ENCODE data around the gene MARCHF7. TPM values are rescaled to one million over a fixed set of nuclear protein-coding genes. Genes with fewer than 3 reads are reported as not detected.

MARCHF7 gene
- total RNA-seq, 1 donor from 2014 or later = 105 TPM

- Histone ChIP-seq H3K9ac (ENCODE audit: low read length) (no peak overlapping the region), H3K27me3 (ENCODE audit: insufficient read depth, low read length) (no peaks in the 10 kb centered on the region), H3K4me1 (ENCODE audit: insufficient read depth, low read length) (no peaks in the 10 kb centered on the region), H3K79me2 (ENCODE audit: insufficient read depth, low read length) (peaks cover 81% of the 10 kb centered on the region), H3K4me3 (ENCODE audit: insufficient read depth, low read depth, low read length) (no peak overlapping the region), H3K9me3 (ENCODE audit: insufficient read depth, low read depth, low read length) (no peaks in the 10 kb centered on the region), H3K27ac (ENCODE audit: low read depth, low read length) (no peak overlapping the region), H2AFZ (ENCODE audit: low read depth, low read length) (no peak overlapping the region), H3K36me3 (ENCODE audit: insufficient read depth, low read length) (peaks cover 64% of the 10 kb centered on the region), H4K20me1 (ENCODE audit: insufficient read depth, low read length) (peaks cover 70% of the 10 kb centered on the region), H3K4me2 (ENCODE audit: low read length) (no peak overlapping the region)
- no peaks in the 10 kb centered on the region for H3K27me3 Mint-ChIP-seq (ENCODE audit: low read depth, unreplicated experiment)
- DNase-seq (ENCODE audit: low read depth) (peak; percentile 49), FAIRE-seq (no peak)
- H3K36me3 Mint-ChIP-seq (ENCODE audit: low read depth, unreplicated experiment) = peaks cover 13% of the 10 kb centered on the region
- no peak for TF ChIP-seq CTCF (IDR thresholded peaks at IDR 0.05; ENCODE audit: insufficient read depth, low read depth, low read length)
- no peak for TF ChIP-seq EZH2 (IDR thresholded peaks at IDR 0.05; ENCODE audit: insufficient read depth, low read length)
- no peaks in the 10 kb centered on the region for H3K9me3 Mint-ChIP-seq (ENCODE audit: unreplicated experiment)
- no peaks in the 10 kb centered on the region for H3K4me1 Mint-ChIP-seq (ENCODE audit: low read depth, unreplicated experiment)
- no peak overlapping the region for H3K27ac Mint-ChIP-seq (ENCODE audit: unreplicated experiment)
- H3K4me3 Mint-ChIP-seq (ENCODE audit: unreplicated experiment) = no peak overlapping the region
These were observed 46.4 kb downstream of the MARCHF7 start for GRCh38 chr2:159758686-159759085.

- peak; percentile 20 for FAIRE-seq
- DNase-seq (ENCODE audit: low read depth) = peak; percentile 16
- no peaks in the 10 kb centered on the region for H3K9me3 ChIP-seq (ENCODE audit: insufficient read depth, low read depth, low read length)
- no peak overlapping the region for H3K27ac ChIP-seq (ENCODE audit: low read depth, low read length)
- Mint-ChIP-seq H3K27me3 (ENCODE audit: low read depth, unreplicated experiment) (no peaks in the 10 kb centered on the region), H3K4me1 (ENCODE audit: low read depth, unreplicated experiment) (no peaks in the 10 kb centered on the region), H3K9me3 (ENCODE audit: unreplicated experiment) (no peaks in the 10 kb centered on the region), H3K27ac (ENCODE audit: unreplicated experiment) (no peak overlapping the region), H3K36me3 (ENCODE audit: low read depth, unreplicated experiment) (peaks cover 13% of the 10 kb centered on the region), H3K4me3 (ENCODE audit: unreplicated experiment) (no peak overlapping the region)
- H3K79me2 ChIP-seq (ENCODE audit: insufficient read depth, low read length) = peaks cover 76% of the 10 kb centered on the region
- no peak overlapping the region for H3K4me2 ChIP-seq (ENCODE audit: low read length)
- H3K9ac ChIP-seq (ENCODE audit: low read length) = no peak overlapping the region
- no peaks in the 10 kb centered on the region for H3K27me3 ChIP-seq (ENCODE audit: insufficient read depth, low read length)
- H3K36me3 ChIP-seq (ENCODE audit: insufficient read depth, low read length) = peaks cover 63% of the 10 kb centered on the region
- no peak overlapping the region for H2AFZ ChIP-seq (ENCODE audit: low read depth, low read length)
- no peak overlapping the region for H3K4me3 ChIP-seq (ENCODE audit: insufficient read depth, low read depth, low read length)
- no peaks in the 10 kb centered on the region for H3K4me1 ChIP-seq (ENCODE audit: insufficient read depth, low read length)
- no peak for TF ChIP-seq EZH2 (IDR thresholded peaks at IDR 0.05; ENCODE audit: insufficient read depth, low read length)
- TF ChIP-seq CTCF (IDR thresholded peaks at IDR 0.05; ENCODE audit: insufficient read depth, low read depth, low read length) = no peak
- H4K20me1 ChIP-seq (ENCODE audit: insufficient read depth, low read length) = peaks cover 65% of the 10 kb centered on the region
These were observed 47.3 kb downstream of the MARCHF7 start for GRCh38 chr2:159759577-159759976.

- Histone ChIP-seq H3K36me3 (ENCODE audit: insufficient read depth, low read length) (peaks cover 63% of the 10 kb centered on the region), H3K9ac (ENCODE audit: low read length) (no peak overlapping the region), H3K27me3 (ENCODE audit: insufficient read depth, low read length) (no peaks in the 10 kb centered on the region), H3K79me2 (ENCODE audit: insufficient read depth, low read length) (peaks cover 74% of the 10 kb centered on the region), H3K27ac (ENCODE audit: low read depth, low read length) (no peak overlapping the region), H4K20me1 (ENCODE audit: insufficient read depth, low read length) (peaks cover 64% of the 10 kb centered on the region), H3K4me1 (ENCODE audit: insufficient read depth, low read length) (no peaks in the 10 kb centered on the region), H3K4me2 (ENCODE audit: low read length) (no peak overlapping the region), H3K4me3 (ENCODE audit: insufficient read depth, low read depth, low read length) (no peak overlapping the region), H2AFZ (ENCODE audit: low read depth, low read length) (no peak overlapping the region), H3K9me3 (ENCODE audit: insufficient read depth, low read depth, low read length) (no peaks in the 10 kb centered on the region)
- peaks cover 13% of the 10 kb centered on the region for H3K36me3 Mint-ChIP-seq (ENCODE audit: low read depth, unreplicated experiment)
- H3K9me3 Mint-ChIP-seq (ENCODE audit: unreplicated experiment) = no peaks in the 10 kb centered on the region
- H3K27ac Mint-ChIP-seq (ENCODE audit: unreplicated experiment) = no peak overlapping the region
- DNase-seq (ENCODE audit: low read depth) (no peak), FAIRE-seq (no peak)
- no peaks in the 10 kb centered on the region for H3K4me1 Mint-ChIP-seq (ENCODE audit: low read depth, unreplicated experiment)
- TF ChIP-seq EZH2 (IDR thresholded peaks at IDR 0.05; ENCODE audit: insufficient read depth, low read length) (no peak), CTCF (IDR thresholded peaks at IDR 0.05; ENCODE audit: insufficient read depth, low read depth, low read length) (no peak)
- no peaks in the 10 kb centered on the region for H3K27me3 Mint-ChIP-seq (ENCODE audit: low read depth, unreplicated experiment)
- H3K4me3 Mint-ChIP-seq (ENCODE audit: unreplicated experiment) = no peak overlapping the region
These were observed 48.0 kb downstream of the MARCHF7 start for GRCh38 chr2:159760326-159760725.

Measured in astrocyte (in vitro differentiated cells and primary cell).